GM12878 (cell line): ENCODE results near the gene MXRA8. TPM values are rescaled to one million over a fixed set of nuclear protein-coding genes. Genes with fewer than 3 reads are reported as not detected.
A peak's percentile ranks its signal among the peaks of the same experiment; 100 is the strongest.

Source experiments
- ATAC-seq: fragments of 200-7000 bp; cut with Tn5 transposase; 3 replicates; pipeline ENCODE4 v1.9.1; 2020; ENCODE audit warnings: mild to moderate bottlenecking, moderate library complexity
- BruUV-seq: library from RNA; stranded (reverse); fragments of 400-500 nt; replicated peaks from 2 replicates; lab custom pipeline; 2021; lab: Mats Ljungman, UMichigan
- CTCF ChIA-PET: fragments of 300-600 bp; sonication (Branson Sonifier 250); formaldehyde crosslinking; extraction: SDS; loops from one replicate; lab custom pipeline; 2021; ENCODE audit warnings: inconsistent platforms; lab: Yijun Ruan, JAX
- POLR2A ChIA-PET: fragments of 350-600 bp; formaldehyde crosslinking; extraction: SDS; loops from one replicate; lab custom pipeline; 2021; ENCODE audit warnings: inconsistent platforms; lab: Charles Lee
- RAD21 ChIA-PET: fragments of 300-600 bp; sonication (Branson Sonifier 250); formaldehyde crosslinking; loops from one replicate; lab custom pipeline; 2023; ENCODE audit warnings: antibody characterized with exemption; ENCODE audit not compliant: unreplicated experiment; lab: Charles Lee
- SMC1A ChIA-PET: fragments of 300-600 bp; sonication (Branson Sonifier 250); formaldehyde crosslinking; loops from one replicate; lab custom pipeline; 2023; ENCODE audit not compliant: unreplicated experiment, uncharacterized antibody; lab: Charles Lee
- DNase-seq: peaks from one replicate; pipeline ENCODE4 v3.0.0-alpha.2; 2011; ENCODE audit warnings: low read depth, low spot score
- FAIRE-seq: peaks from 3 replicates; lab custom pipeline; 2011; peaks lifted over from hg19 to GRCh38; lab: Jason Lieb, UNC
- H2AFZ ChIP-seq: 2 replicates; pipeline ENCODE4 v1.6.0; 2011; ENCODE audit warnings: low read depth, low read length, control low read depth; ENCODE audit not compliant: control insufficient read depth
- H3K27ac ChIP-seq: 2 replicates; pipeline ENCODE4 v1.5.1; 2011; ENCODE audit warnings: control low read depth; ENCODE audit not compliant: control insufficient read depth, insufficient read depth
- H3K27me3 ChIP-seq, 2 experiments: replicated peaks in 1 of 2; 2 replicates each; pipeline versions ENCODE4 v1.6.0 to v1.6.1; 2011; ENCODE audit warnings: low read length in 1 of 2; ENCODE audit not compliant: control insufficient read depth in 2 of 2, insufficient read depth in 2 of 2
- H3K36me3 ChIP-seq, 2 experiments: 2 replicates each; pipeline ENCODE4 v1.5.1; 2011; ENCODE audit warnings: low read length in 1 of 2; ENCODE audit not compliant: control insufficient read depth in 2 of 2, insufficient read depth in 2 of 2
- H3K4me1 ChIP-seq: 2 replicates; pipeline ENCODE4 v1.6.1; 2011; ENCODE audit warnings: mild to moderate bottlenecking, low read length, moderate library complexity, mixed read lengths; ENCODE audit not compliant: control insufficient read depth, insufficient read depth
- H3K4me2 ChIP-seq: 2 replicates; pipeline ENCODE4 v1.6.0; 2011; ENCODE audit warnings: control low read depth; ENCODE audit not compliant: control insufficient read depth, insufficient read depth
- H3K4me3 ChIP-seq: fragments of 200-600 bp; sonication (generic); 2 replicates; pipeline ENCODE4 v1.5.1; 2016
- H3K79me2 ChIP-seq: 2 replicates; pipeline ENCODE4 v1.6.0; 2011; ENCODE audit warnings: low read length; ENCODE audit not compliant: control insufficient read depth, insufficient read depth
- H3K9ac ChIP-seq: 2 replicates; pipeline ENCODE4 v1.8.0; 2011; ENCODE audit warnings: low read length, control low read depth, mixed read lengths; ENCODE audit not compliant: control insufficient read depth, insufficient read depth
- H3K9me3 ChIP-seq: replicated peaks from 3 replicates; pipeline ENCODE4 v1.5.1; 2011; ENCODE audit warnings: mild to moderate bottlenecking, low read length; ENCODE audit not compliant: control insufficient read depth, insufficient read depth
- H4K20me1 ChIP-seq: 2 replicates; pipeline ENCODE4 v1.6.0; 2011; ENCODE audit not compliant: control insufficient read depth, insufficient read depth
- MLLT1 ChIP-seq: fragments of 450-650 bp; IDR thresholded peaks from 2 replicates; pipeline ENCODE4 v1.6.1; 2016; ENCODE audit warnings: mild to moderate bottlenecking
- SUPT20H ChIP-seq: IDR thresholded peaks from 2 replicates; pipeline ENCODE4 v1.6.1; 2011; ENCODE audit warnings: low read depth, mild to moderate bottlenecking, low read length, moderate library complexity, borderline replicate concordance; ENCODE audit not compliant: control insufficient read depth
- WGBS: methylation state at CpG from one replicate; pipeline ENCODE4 v1.1.6; 2016; ENCODE audit warnings: low lambda C conversion rate; ENCODE audit not compliant: insufficient replicate concordance, insufficient coverage; ENCODE audit errors: missing lambda C conversion rate; 5-methylcytosine and 5-hydroxymethylcytosine counted together
- in situ Hi-C: fragments of 300-500 bp; cut with MboI; formaldehyde crosslinking; loops from 9 replicates; pipeline ENCODE4 v1.14.3; 2018; ENCODE audit warnings: mixed read lengths
- intact Hi-C: fragments of 100-400 bp; cut with micrococcal nuclease; formaldehyde crosslinking; loops from one replicate; pipeline ENCODE4 v1.14.2; 2022; ENCODE audit not compliant: unreplicated experiment
- polyA plus RNA-seq, 11 experiments: library from polyadenylated mRNA; depleted of rRNA in 4 of 11; unstranded in 6 of 11; stranded (reverse) in 5 of 11; fragments of >200 nt; fragmentation: Nextera tagmentation in 4 of 11; fragmentation: Illumina TruSeq in 1 of 11; extraction: Ambion mirVana in 4 of 11; extraction: Trizol in 1 of 11; gene quantifications; 1 replicate in 1 of 11; 2 replicates in 10 of 11; pipeline versions ENCODE4 v1.2.1 to v1.2.3, GENCODE V29; 2011 to 2016; ENCODE audit warnings: inconsistent platforms in 2 of 11, missing spikeins in 2 of 11, low read depth in 1 of 11
- total RNA-seq, 4 experiments: library from RNA; depleted of rRNA in 3 of 4; stranded (reverse); fragments of >200 nt in 3 of 4; fragmentation: Illumina TruSeq in 1 of 4; extraction: Trizol in 1 of 4; gene quantifications; 2 replicates each; pipeline versions ENCODE4 v1.2.1 to v1.2.3, GENCODE V29; 2013 to 2021

MXRA8 gene
- total and polyA plus RNA-seq, 10 of the 15 experiments (the other 5 are each of a cell fraction or from before 2014, with no cell fraction given) = 0.11 to 0.54 (median 0.21) TPM; not detected in 6

- SMC1A ChIA-PET = no interaction called here
- 0 out of 2 replicates have a peak, but pooled peaks have one; percentile 33 for TF ChIP-seq MLLT1
- TF ChIP-seq SUPT20H = no peak
- TF ChIP-seq, all 136 proteins: peak for 1
- DNase-seq (no peak), FAIRE-seq (no peak), ATAC-seq (no peak)
- Histone ChIP-seq H3K27me3 (no peaks in the 10 kb centered on the region), H3K9ac (peak overlapping the region; percentile 75; the same call in 1 of the 2 replicates), H3K36me3 (peaks cover 0 to 5% of the 10 kb centered on the region in 2 experiments; a peak in 3 of 4 replicates), H2AFZ (no peak overlapping the region), H3K9me3 (no peaks in the 10 kb centered on the region), H3K27ac (no peak overlapping the region), H4K20me1 (no peaks in the 10 kb centered on the region), H3K4me3 (peak overlapping the region; percentile 84), H3K79me2 (peaks cover 26% of the 10 kb centered on the region), H3K4me1 (peaks cover 27% of the 10 kb centered on the region), H3K4me2 (peak overlapping the region; percentile 99)
- ChIA-PET CTCF (interaction anchor here (1.0 kb wide), 1 partner anchor 199 kb away, joined by 3 read pairs; no protein-coding TSS in a partner anchor), POLR2A (interaction anchor here (0.6 kb wide), 1 partner anchor 75 kb away, joined by 3 read pairs; no protein-coding TSS in a partner anchor), RAD21 (no interaction called here)
- 51% methylated on average over 27 of the region's 27 CpGs for WGBS
- intact Hi-C loops = loop anchor here (5.0 kb wide), 1 partner anchor 189 kb away; the partner anchor contains the start of gene C1orf159
- no TSS peak for BruUV-seq
- in situ Hi-C loops = no loop called here
Observed at GRCh38 chr1:1306661-1307260, 51.6 kb downstream of the MXRA8 start.
